Activated CD4-positive, alpha-beta T cell treated with anti-CD3 and anti-CD28 coated beads, Interleukin-2, amount 10 ng/mL, durations not matched to agents 7 days and 5 days (primary cell): ENCODE data around the gene EFEMP2. TPM values are rescaled to one million over a fixed set of nuclear protein-coding genes. Genes with fewer than 3 reads are reported as not detected.

ENCODE experiments used
- CTCF ChIA-PET: fragments of 350-600 bp; sonication (Branson Sonifier 250); formaldehyde crosslinking; loops from one replicate; lab custom pipeline; 2021; ENCODE audit warnings: antibody characterized with exemption; lab: Charles Lee
- POLR2A ChIA-PET: fragments of 350-600 bp; sonication (Branson Sonifier 250); formaldehyde crosslinking; loops from one replicate; lab custom pipeline; 2021; ENCODE audit warnings: antibody characterized with exemption; lab: Charles Lee
- DNase-seq: peaks from one replicate; pipeline ENCODE4 v3.0.0-alpha.2; 2020
- H3K27ac Mint-ChIP-seq: one replicate; pipeline ENCODE4 v1.8.0; 2021; ENCODE audit warnings: mild to moderate bottlenecking, moderate library complexity, mixed read lengths
- H3K27me3 Mint-ChIP-seq: one replicate; pipeline ENCODE4 v1.8.0; 2021; ENCODE audit warnings: mixed read lengths
- H3K36me3 Mint-ChIP-seq: one replicate; pipeline ENCODE4 v1.8.0; 2021; ENCODE audit warnings: low read depth, mixed read lengths
- H3K4me1 Mint-ChIP-seq: one replicate; pipeline ENCODE4 v1.8.0; 2021; ENCODE audit warnings: mixed read lengths
- H3K4me3 Mint-ChIP-seq: one replicate; pipeline ENCODE4 v1.8.0; 2021; ENCODE audit warnings: mild to moderate bottlenecking, moderate library complexity, mixed read lengths
- H3K9me3 Mint-ChIP-seq: one replicate; pipeline ENCODE4 v1.8.0; 2021; ENCODE audit warnings: mixed read lengths
- total RNA-seq, 2 experiments: library from RNA; stranded (reverse); gene quantifications; one replicate each; pipeline ENCODE4 v1.2.3, GENCODE V29; 2021

EFEMP2 gene
- total RNA-seq, 2 experiments from 2014 or later = 9.0 to 9.7 TPM

DNA sequence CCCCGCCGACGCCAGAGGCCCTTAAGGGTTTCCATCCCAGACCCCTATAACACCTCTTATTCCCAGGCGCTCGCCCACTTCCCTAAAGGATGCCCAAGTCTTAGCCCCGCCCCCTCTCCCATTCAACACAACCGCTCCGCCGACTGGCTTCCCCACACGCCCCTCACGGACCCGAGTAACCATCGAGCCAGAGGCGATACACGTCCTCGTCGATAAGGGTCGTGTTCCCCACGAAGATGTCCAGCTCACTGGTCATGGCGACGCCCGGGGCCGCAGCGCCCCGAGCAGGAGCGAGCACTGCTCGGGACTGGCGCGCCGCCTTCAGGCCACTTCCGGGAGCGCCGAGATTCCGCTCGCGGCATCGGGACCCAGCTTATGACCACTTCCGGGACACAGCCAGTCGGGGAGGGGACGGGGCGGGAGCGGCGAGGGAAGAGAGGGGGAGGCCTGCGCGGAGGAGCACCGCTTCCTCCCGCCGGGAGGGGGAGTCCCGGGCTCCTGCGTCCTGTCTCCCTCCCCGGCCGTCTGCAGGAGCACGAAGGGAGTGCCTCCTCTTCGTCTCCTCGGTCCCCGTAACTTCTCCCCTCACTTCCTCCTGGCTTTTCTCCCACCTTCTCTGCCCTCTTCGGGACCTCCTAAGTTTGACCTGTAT is 15.7 kb upstream of the EFEMP2 start, which contains the start of gene FIBP:
Gene FIBP (minus strand): TSS at position 309 of the 652 bp plus-strand sequence. CDS start 53 bp downstream, at position 256.
- Mint-ChIP-seq H3K4me1 (peaks cover 70% of the 10 kb centered on the region), H3K27ac (peak within 1 kb of the TSS; percentile 93), H3K36me3 (peaks cover 37% of the 10 kb centered on the region), H3K9me3 (no peaks in the 10 kb centered on the region), H3K27me3 (no peaks in the 10 kb centered on the region), H3K4me3 (peak within 1 kb of the TSS; percentile 90)
- ChIA-PET CTCF (interaction anchor here (0.6 to 24.2 kb wide), 50 partner anchors 19 to 426 kb away, joined by 3 to 590 read pairs (median 4); partner anchors contain the start of genes AP5B1, BANF1, C11orf68 and CFL1), POLR2A (interaction anchor here (0.6 to 1.4 kb wide), 3 partner anchors 12 to 388 kb away, joined by 3 to 5 read pairs (median 3); partner anchors contain the start of gene FOSL1)
- peak; percentile 98 for DNase-seq

DNA sequence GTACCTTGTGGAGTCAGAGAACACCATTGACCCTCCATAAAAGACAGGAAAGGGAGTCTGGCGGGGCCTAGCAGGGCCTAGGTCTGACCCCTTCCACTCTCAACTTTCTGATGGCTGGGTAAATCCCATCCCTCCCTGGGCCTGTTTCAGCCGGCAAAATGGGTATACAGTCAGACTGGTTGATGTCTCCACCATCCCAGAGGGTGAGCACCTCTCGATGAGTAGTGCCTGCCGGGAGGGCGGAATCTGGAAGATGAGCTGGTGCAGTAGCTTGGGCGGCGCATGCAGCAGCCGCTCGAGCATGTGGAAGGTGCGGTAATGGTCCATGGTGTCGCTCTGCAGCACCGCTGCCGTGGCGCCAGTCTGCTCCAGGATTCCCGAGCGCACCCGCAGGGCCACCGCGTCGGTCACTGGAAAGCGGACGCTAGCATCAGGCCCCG is 15.1 kb upstream of the EFEMP2 start:
- Mint-ChIP-seq H3K27ac (peak overlapping the region; percentile 93), H3K9me3 (no peaks in the 10 kb centered on the region), H3K27me3 (no peaks in the 10 kb centered on the region), H3K4me3 (peak overlapping the region; percentile 90), H3K4me1 (peaks cover 64% of the 10 kb centered on the region), H3K36me3 (peaks cover 37% of the 10 kb centered on the region)
- DNase-seq = no peak
- POLR2A ChIA-PET = interaction anchor here (1.2 to 1.4 kb wide), 2 partner anchors 13 to 28 kb away, joined by 3 to 5 read pairs; partner anchors contain the start of gene FOSL1
- CTCF ChIA-PET = interaction anchor here (0.6 to 24.2 kb wide), 41 partner anchors 18 to 425 kb away, joined by 3 to 590 read pairs (median 6); partner anchors contain the start of genes AP5B1, BANF1, C11orf68 and CFL1

DNA sequence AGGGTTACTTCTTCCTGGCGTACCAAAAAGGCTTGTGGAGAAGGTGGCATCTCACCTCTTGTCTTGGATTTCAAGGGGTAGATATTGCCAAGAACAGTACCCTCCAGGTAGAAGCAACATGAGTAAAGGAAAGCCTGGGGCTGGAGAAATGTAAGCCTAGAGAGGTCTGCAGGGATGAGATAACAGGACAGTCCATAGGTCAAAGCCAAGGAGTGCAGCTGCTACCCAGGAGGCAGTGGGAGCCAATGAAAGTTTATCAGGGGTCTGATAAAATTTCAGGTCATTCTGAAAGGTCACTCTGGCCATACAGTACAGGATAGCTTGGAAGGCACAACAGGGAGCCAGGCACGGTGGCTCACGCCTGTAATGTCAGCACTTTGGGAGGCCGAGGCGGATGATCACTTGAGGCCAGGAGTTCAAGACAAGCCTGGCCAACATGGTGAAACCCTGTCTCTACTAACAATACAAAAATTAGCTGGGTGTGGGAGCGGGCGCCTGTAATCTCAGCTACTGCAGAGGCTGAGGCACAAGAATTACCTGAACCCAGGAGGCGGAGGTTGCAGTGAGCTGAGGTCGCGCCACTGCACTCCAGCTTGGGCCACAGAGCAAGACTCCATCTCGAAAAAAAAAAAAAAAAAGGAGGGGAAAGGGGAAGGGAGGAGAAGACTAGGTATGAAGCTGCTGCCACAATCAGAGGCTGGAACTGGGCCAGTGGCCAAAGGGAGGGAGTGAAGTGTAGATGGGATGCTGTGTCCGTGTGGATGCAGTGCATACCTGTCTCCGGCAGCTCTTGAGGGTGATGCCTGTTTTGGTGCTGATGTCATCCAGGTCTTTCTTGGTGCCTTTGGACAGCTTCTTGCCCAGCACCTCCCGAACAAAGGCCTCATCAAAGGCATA is 14.5 kb upstream of the EFEMP2 start:
- Mint-ChIP-seq H3K4me3 (peak overlapping the region; percentile 90), H3K27me3 (no peaks in the 10 kb centered on the region), H3K9me3 (no peaks in the 10 kb centered on the region), H3K36me3 (peaks cover 32% of the 10 kb centered on the region), H3K27ac (peak overlapping the region; percentile 93), H3K4me1 (peaks cover 59% of the 10 kb centered on the region)
- ChIA-PET CTCF (interaction anchor here (0.6 to 24.2 kb wide), 17 partner anchors 17 to 293 kb away, joined by 3 to 590 read pairs (median 9); partner anchors contain the start of genes AP5B1, C11orf68, CFL1 and CTSW), POLR2A (no interaction called here)
- DNase-seq = no peak

DNA sequence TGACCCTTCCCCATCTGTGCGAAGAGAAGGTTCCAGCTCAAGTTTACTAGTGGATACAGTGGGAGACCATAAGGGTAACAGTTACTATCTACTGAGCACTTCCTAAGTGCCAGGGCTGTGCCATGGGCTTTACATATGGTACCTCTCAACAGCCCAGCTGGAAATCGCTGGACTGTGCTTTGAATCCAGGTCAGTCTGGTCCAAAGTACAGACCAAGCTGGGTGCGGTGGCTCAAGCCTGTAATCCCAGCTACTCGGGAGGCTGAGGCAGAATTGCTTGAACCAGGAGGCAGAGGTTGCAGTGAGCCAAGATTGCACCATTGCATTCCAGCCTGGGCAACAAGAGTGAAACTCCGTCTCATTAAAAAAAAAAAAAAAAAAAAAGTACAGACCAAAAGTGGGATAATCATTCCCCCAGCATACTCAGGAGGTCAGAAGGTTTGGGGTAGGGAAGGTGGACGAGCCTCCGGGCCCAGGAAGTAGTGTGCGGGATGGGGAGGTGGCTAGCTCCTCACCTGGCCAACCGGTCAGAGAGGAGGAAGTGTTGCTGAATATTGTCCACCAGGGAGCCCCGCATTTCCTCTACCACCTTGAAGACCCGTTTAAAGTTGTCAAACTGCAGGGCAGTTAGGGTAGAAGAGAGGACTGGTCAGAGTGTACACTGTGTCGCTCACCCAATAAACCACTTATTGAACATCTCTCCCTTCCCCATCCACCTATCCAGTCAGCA is 13.4 kb upstream of the EFEMP2 start:
- no peaks in the 10 kb centered on the region for H3K9me3 Mint-ChIP-seq
- peaks cover 32% of the 10 kb centered on the region for H3K36me3 Mint-ChIP-seq
- POLR2A ChIA-PET = interaction anchor here (0.7 kb wide), 1 partner anchor 297 kb away, joined by 4 read pairs; no protein-coding TSS in a partner anchor
- peaks cover 62% of the 10 kb centered on the region for H3K4me1 Mint-ChIP-seq
- DNase-seq = no peak
- H3K4me3 Mint-ChIP-seq = peak overlapping the region; percentile 90
- no peaks in the 10 kb centered on the region for H3K27me3 Mint-ChIP-seq
- no peak overlapping the region for H3K27ac Mint-ChIP-seq
- CTCF ChIA-PET = interaction anchor here (0.7 to 24.2 kb wide), 17 partner anchors 8 to 263 kb away, joined by 3 to 590 read pairs (median 9); partner anchors contain the start of genes C11orf68, CFL1, CTSW and EFEMP2

DNA sequence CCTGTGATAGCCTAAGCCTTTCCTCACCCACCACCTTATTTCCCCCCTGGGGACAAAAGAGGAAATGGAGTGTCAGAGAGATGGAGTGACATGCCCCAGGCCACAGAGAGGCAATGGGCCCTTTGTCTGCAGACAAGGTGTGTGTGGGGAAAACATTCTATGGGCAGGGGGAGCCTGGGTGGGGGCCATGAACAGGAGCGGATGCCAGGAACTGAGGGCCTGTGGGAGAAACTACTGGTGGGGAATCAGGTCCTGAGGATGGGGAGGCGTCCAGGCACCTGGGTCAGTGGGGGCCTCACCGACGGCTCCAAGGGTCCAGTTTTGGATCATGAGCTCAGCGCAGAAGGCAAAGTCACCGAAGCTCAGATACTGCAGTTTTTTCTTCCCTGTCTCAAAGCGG is 12.6 kb upstream of the EFEMP2 start:
- H3K36me3 Mint-ChIP-seq = peaks cover 32% of the 10 kb centered on the region

DNA sequence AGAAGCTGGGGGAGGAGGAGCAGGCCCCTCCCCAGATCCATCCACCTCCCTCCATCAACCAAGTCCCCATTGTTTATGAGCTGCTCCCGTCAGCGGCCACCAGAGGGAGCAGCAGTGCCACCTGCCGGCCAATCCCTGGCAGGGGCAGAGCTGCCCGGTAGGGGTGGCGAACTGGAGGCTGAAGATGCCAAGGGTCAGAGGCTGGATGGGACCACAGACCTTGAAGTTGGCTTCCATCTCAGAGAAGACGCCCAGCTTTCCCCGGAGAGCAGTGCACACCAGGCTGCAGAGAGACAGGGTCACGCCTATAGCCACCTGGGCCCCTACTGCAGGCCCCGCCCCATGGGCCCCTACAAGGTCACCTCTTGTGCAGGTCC is 12.1 kb upstream of the EFEMP2 start:
- Mint-ChIP-seq H3K36me3 (peaks cover 32% of the 10 kb centered on the region), H3K4me1 (peaks cover 67% of the 10 kb centered on the region), H3K9me3 (no peaks in the 10 kb centered on the region), H3K4me3 (no peak overlapping the region), H3K27me3 (no peaks in the 10 kb centered on the region), H3K27ac (peak overlapping the region; percentile 86)
- ChIA-PET CTCF (interaction anchor here (0.7 to 24.2 kb wide), 47 partner anchors 9 to 465 kb away, joined by 3 to 590 read pairs (median 5); partner anchors contain the start of genes BANF1, C11orf68, CFL1 and CTSW), POLR2A (interaction anchor here (0.7 kb wide), 1 partner anchor 272 kb away, joined by 3 read pairs; no protein-coding TSS in a partner anchor)
- DNase-seq = peak; percentile 86

More for the DNA sequence above, 12.6 kb upstream of the EFEMP2 start:
- Mint-ChIP-seq H3K27me3 (no peaks in the 10 kb centered on the region), H3K4me1 (peaks cover 67% of the 10 kb centered on the region), H3K9me3 (no peaks in the 10 kb centered on the region), H3K27ac (no peak overlapping the region), H3K4me3 (no peak overlapping the region)
- ChIA-PET POLR2A (interaction anchor here (0.7 kb wide), 1 partner anchor 272 kb away, joined by 3 read pairs; no protein-coding TSS in a partner anchor), CTCF (interaction anchor here (0.7 to 24.2 kb wide), 39 partner anchors 8 to 465 kb away, joined by 3 to 590 read pairs (median 5); partner anchors contain the start of genes BANF1, C11orf68, CFL1 and CTSW)
- DNase-seq = no peak

DNA sequence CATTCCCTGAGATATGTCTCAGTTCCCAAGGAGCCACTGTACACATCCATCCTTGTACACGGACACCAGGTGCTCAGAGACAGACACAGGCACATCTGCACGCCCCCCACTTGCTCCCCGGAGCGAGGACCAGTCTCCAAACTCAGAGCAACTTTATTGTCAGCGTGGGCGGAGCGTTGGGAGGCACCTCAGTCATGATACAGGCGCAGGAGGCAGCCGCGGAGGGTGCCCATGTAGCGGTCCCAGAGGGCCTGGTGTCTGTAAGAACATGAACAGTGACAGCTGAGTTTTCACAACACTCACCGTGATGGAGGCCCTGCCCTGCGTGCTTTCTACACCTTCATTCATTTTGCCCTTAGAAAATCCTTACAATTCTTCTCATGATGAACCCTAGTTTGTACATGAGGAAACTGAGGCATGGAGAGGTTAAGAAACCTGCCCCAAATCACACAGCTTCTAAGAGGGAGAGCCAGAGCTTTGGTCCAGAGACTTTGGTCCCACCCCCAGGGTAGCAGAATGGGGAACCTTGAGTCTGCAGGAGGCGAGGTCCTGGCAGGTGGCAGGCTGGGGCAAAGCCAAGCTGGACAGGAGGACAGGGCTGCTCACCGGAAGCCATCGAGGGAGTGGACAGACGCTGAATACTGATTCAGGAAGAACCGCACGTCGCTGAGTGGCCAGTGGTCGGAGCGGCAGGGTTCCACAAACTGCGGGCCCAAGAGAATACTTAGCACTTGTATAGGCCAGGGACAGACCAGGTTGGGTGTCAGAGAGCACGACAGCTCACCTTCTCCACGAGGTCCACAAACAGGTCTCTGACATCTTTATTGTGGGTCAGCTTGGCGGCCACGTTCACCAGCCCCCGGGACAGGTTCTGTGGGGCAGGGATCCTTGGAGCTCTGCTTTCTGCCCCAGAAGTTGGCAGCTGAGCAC is 11.5 kb upstream of the EFEMP2 start:
- Mint-ChIP-seq H3K27me3 (no peaks in the 10 kb centered on the region), H3K9me3 (no peaks in the 10 kb centered on the region), H3K4me3 (no peak overlapping the region), H3K36me3 (peaks cover 32% of the 10 kb centered on the region), H3K27ac (peak overlapping the region; percentile 86), H3K4me1 (peaks cover 67% of the 10 kb centered on the region)
- POLR2A ChIA-PET = interaction anchor here (0.7 kb wide), 1 partner anchor 271 kb away, joined by 3 read pairs; no protein-coding TSS in a partner anchor
- CTCF ChIA-PET = interaction anchor here (0.7 to 24.2 kb wide), 43 partner anchors 9 to 464 kb away, joined by 3 to 590 read pairs (median 5); partner anchors contain the start of genes BANF1, C11orf68, CFL1 and CTSW
- no peak for DNase-seq

DNA sequence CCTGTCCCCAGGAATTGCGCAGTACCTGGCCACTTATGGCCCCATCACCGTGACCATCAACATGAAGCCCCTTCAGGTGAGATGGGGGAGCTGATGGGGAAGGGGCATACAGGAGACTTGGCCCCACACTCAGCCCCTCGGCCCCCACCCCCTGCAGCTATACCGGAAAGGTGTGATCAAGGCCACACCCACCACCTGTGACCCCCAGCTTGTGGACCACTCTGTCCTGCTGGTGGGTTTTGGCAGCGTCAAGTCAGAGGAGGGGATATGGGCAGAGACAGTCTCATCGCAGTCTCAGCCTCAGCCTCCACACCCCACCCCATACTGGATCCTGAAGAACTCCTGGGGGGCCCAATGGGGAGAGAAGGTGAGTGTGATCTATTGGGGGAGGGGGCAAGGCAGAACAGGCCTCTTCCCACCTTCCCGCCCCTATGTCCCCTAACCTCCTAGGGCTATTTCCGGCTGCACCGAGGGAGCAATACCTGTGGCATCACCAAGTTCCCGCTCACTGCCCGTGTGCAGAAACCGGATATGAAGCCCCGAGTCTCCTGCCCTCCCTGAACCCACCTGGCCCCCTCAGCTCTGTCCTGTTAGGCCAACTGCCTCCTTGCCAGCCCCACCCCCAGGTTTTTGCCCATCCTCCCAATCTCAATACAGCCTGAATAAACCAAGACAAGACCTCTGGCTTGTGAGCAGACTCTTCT is 10.6 kb upstream of the EFEMP2 start:
- H3K36me3 Mint-ChIP-seq = peaks cover 31% of the 10 kb centered on the region
- H3K4me3 Mint-ChIP-seq = no peak overlapping the region
- peaks cover 67% of the 10 kb centered on the region for H3K4me1 Mint-ChIP-seq
- no peak for DNase-seq
- CTCF ChIA-PET = interaction anchor here (2.3 to 24.2 kb wide), 5 partner anchors 14 to 162 kb away, joined by 9 to 590 read pairs (median 22); partner anchors contain the start of genes C11orf68, CFL1, CTSW and EFEMP2
- POLR2A ChIA-PET = no interaction called here
- H3K27ac Mint-ChIP-seq = no peak overlapping the region
- H3K9me3 Mint-ChIP-seq = no peaks in the 10 kb centered on the region
- H3K27me3 Mint-ChIP-seq = no peaks in the 10 kb centered on the region

DNA sequence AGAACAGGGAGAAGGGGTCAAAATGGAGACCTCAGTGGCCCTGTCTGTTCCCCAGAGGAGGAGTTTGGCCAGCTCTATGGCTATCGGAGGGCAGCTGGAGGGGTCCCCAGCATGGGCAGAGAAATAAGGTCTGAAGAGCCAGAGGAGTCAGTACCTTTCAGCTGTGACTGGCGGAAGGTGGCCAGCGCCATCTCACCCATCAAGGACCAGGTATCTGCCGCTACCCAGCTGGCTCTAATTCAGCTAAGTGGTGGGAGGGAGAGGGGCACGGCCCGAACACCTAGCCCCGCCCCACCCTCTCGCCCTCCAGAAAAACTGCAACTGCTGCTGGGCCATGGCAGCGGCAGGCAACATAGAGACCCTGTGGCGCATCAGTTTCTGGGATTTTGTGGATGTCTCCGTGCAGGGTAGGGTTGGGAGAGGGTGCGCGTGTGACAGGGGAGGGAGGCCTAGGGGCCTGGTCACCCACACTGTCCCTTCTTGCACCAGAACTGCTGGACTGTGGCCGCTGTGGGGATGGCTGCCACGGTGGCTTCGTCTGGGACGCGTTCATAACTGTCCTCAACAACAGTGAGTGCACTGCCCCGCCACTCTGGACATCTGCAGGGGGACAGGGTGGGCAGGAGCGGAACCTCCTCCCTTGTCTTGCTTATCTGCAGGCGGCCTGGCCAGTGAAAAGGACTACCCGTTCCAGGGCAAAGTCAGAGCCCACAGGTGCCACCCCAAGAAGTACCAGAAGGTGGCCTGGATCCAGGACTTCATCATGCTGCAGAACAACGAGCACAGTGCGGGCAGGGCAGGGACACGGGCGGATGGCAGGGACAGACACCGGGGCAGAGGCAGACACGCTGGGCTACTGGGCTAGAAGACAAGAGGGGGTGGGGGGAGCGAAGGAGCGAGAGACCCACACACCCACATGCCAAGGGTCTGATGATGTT is 9.8 kb upstream of the EFEMP2 start:
- Mint-ChIP-seq H3K27ac (peak overlapping the region; percentile 72), H3K4me1 (peaks cover 65% of the 10 kb centered on the region), H3K9me3 (no peaks in the 10 kb centered on the region), H3K4me3 (no peak overlapping the region), H3K27me3 (no peaks in the 10 kb centered on the region), H3K36me3 (peaks cover 30% of the 10 kb centered on the region)
- CTCF ChIA-PET = interaction anchor here (0.9 to 25.8 kb wide), 5 partner anchors 5 to 103 kb away, joined by 3 to 590 read pairs (median 7); partner anchors contain the start of genes CCDC85B, CFL1, CTSW and EFEMP2
- DNase-seq = no peak
- POLR2A ChIA-PET = no interaction called here
